ENCODE data around the gene TUBB.
"Not testable (repeated sequence)": the region's sequence is repeated elsewhere in the genome, so short reads cannot be mapped to it uniquely, and the experiment has no call there.

The TUBB gene

DNA sequence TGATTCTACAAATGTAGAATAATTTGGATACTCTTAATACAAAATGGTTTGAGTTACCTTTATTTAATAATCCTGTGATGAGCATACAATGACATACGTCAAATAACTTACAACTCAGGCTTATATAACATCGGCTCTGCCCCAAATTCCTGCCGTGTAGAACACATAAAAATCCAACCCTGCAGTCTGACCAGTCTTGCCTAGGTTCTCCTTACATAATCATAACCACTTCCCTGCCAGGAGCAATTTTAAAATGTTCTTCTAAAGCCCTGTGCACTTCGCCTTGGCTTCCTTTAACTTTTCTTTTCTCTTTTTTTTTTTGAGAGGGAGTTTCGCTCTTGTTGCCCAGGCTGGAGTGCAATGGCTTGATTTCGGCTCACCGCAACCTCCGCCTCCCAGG is 40.4 kb downstream of the TUBB start:
- DNase-seq (ENCODE audit: low spot score), result no peak

DNA sequence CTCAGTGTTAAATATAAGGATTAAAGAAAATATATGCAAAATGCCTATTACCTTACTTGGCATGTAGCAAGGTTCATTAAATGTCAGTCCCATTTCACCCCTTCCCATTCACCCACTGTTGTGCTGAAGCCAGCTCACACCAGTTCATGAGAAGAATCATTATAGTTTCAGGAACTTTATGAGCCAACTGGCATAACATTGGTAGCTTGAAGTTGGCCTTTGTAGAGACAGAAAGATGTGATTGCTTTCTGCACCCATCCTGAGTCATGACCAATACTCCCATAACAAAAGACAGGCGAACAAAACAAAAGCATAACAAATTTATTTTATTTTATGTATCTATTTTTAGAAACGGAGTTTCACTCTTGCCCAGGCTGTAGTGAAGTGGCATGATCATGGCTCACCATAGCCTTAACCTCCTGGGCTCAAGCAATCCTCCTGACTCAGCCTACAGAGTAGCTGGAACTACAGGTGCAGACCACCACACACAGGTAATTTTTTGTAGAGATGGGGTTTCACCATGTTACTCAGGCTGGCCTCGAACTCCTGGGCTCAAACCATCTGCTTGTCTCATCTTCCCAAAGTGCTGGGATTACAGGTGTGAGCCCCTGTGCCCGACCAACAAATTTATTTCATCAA is 41.8 kb downstream of the TUBB start:
- DNase-seq (ENCODE audit: low spot score), result no peak

DNA sequence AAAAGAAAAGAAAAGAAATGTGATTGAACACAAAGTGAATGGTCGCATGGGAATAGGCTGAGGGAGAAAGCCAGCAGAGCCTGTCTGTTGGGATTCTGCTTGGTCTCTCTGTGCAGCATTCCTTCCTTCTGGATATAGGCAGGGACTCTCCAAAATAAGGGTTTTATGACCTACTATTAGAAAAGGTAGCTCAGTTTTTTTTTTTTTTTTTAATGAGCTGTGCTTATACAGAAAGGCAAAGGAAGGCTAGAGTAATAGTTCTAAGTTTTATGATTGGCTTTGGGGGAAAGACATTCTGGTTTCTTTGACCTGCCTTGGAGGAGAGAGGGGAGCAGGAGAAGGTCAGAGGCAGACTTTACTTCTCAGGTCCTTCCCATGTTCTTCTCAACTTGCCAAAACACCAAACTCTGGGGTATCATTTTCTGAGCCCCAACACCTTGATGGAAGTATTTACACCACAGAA is 43.0 kb downstream of the TUBB start:
- DNase-seq (ENCODE audit: low spot score), result no peak

DNA sequence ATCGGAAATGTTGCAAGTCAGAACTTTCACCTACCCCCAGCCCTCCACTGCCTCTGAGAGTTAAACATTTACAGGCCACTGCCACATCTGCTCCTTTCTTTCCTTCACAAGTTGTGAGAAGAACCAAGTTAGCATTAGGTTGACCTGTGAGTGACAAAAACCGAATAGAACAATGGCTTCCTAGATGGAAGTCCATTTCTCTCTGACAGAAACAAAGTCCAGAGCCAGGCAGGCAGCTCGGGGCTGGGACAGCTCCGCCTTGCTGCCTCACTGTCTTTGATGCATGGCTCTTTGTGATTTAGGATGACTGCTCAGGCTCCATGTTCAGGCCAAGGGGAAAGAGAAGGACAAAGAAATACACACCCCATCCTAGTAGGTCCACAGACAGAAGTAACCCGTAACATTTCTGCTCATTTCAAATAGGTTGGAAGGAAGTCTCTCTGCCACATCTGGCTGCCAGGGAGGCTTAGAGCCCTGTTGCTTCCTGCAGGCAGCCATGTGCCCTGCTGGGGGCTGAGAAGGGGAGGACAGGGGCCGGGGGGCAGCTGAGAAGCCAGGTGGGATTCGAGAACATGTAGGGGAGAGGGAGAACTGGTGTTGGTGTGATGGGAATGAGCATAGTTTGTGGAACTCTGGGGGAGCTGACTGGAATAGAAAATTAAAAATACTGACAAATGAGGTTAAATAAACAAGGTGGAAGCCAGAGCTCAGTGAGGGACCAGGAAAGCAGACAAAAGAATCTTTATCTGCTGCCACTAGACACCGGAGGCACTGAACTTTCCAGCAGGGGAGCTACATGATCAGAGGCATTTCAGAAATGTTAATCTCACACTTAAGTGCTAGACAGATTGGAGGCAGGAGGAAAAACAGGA is 43.7 kb downstream of the TUBB start:
- DNase-seq (ENCODE audit: low spot score), result peak; percentile 61

DNA sequence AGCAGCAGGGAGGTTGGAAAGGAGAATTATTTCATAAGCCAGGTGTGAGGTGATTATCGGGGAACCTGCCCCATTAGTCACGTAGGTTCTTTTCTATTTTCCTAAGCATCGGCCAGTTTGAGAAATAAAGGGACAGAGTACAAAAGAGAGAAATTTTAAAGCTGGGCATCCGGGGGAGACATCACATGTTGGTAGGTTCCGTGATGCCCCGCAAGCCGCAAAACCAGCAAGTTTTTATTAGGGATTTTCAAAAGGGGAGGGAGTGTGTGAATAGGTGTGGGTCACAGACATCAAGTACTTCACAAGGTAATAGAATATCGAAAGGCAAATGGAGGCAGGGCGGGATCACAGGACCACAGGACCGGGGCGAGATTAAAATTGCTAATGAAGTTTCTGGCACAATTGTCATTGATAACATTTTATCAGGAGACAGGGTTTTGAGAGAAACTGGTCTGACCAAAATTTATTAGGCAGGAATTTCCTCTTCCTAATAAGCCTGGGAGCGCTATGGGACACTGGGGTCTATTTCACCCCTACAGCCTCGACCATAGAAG is 44.4 kb downstream of the TUBB start:
- DNase-seq (ENCODE audit: low spot score), result not testable (repeated sequence)

DNA sequence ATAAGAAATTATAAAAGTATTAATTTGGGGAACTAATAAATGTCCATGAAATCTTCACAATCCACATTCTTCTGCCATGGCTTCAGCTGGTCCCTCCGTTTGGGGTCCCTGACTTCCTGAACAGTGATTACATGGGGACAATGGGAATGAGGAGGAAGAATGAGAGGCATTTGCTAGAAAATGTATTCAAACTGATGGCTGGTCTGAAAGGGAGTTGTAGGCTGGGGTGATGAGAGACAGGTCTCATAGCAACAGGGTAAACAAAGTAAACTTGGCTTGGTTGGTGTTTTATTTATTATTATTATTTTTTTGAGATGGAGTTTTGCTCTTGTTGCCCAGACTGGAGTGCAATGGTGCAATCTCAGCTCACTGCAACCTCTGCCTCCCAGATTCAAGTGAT is 45.3 kb downstream of the TUBB start:
- not testable (repeated sequence) for DNase-seq (ENCODE audit: low spot score)

DNA sequence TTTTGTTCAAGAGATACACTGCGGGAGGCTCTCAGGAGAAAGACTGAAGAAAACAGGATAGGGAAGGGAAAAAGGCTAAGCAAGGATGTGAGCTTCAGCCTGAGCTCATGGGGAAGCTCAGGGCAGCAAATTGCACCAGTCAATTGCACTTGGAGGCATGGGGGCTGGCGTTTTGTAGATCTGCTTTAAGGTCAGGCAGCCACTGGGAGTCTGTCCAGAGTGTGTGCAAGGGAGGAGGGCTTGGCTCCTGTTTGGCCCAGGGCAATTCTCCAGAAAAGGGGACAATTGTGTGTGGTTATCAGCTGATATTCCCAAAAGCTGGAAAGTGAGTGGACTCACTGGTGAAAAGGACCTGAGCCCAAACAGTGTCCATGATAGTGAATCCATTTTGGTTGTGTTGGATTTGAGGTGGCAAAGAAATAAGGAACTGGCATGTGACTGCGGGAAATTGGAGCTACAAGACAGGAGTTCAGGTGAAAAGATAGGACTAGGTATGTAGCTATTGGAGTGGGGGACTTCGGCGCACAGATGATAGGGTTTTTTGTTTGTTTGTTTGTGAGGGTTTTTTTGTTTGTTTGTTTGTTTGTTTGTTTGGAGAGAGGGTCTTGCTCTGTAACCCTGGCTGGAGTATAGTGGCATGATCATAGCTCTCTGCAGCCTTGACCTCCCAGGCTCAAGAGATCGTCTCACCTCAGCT is 46.5 kb downstream of the TUBB start:
- no peak for DNase-seq (ENCODE audit: low spot score)

DNA sequence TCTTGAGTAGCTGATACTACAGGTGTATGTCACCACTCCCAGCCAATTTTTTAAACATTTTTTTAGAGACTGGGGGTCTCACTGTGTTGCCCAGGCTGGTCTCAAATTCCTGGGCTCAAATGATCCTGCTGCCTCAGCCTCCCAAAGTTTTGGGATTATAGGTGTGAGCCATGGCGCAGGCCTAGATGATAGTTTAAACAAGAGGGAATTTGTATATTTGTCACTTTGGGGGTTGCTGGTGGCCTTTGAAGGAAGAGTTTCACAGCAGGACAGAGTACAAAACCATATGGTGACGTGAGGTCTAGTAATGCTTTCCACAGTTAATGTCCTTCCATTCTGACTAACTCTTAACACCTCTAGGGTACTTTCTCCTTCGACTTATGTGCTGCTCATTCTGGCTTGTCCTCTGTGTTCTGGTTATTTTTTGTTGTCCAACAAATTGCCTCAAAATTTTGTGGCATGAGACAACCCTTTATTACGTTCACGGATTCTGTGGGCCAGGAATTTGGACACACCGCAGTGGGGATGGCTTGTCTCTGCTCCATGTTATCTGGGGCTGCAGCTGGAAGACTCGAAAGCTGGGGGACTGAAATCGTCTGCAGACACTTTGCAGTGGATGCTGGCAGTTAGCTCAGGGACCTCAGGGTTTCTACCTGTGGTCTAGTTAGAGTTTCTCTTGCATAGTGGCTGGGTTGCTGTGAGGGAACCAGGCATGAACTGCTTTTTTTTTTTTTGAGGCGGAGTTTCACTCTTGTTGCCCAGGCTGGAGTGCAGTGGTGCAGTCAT is 47.2 kb downstream of the TUBB start:
- no peak for DNase-seq (ENCODE audit: low spot score)

DNA sequence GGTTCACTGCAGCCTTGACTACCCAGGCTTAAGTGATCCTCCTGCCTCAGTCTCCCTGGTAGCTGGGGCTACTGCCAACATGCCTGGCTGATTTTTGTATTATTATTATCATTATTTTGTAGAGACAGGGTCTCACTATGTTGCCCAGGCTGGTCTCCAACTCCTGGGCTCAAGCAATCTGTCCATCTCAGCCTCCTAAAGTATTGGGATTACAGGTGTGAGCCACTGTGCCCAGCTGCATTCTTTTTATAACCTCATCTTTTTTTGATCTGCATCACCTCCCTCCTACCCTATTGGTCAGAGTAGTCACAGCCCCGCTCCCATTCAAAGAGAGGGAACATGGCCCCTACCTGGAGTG is 47.8 kb downstream of the TUBB start:
- no peak for DNase-seq (ENCODE audit: low spot score)

DNA sequence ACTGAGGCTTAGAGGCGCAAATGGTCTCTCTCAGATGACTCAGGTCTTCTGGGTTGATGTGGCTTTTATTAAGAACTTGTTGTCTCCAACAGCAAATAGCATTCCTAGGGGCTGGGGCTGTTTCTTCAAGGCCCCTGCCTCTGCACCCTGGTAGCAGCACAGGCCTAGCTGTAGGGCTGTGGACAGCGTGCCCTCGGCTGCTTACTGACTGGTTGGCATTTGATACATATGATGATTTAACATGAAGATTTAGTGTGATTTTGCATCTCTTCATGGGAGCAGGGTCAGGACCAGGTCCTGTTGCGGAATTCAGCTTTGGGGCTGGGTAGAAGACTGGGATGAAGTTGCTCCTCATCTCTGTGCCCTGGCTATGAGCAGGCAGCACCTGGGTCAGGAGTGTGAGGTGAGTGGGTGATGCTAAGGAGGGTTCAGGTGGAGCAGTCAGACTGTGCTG is 48.5 kb downstream of the TUBB start:
- no peak for DNase-seq (ENCODE audit: low spot score)

DNA sequence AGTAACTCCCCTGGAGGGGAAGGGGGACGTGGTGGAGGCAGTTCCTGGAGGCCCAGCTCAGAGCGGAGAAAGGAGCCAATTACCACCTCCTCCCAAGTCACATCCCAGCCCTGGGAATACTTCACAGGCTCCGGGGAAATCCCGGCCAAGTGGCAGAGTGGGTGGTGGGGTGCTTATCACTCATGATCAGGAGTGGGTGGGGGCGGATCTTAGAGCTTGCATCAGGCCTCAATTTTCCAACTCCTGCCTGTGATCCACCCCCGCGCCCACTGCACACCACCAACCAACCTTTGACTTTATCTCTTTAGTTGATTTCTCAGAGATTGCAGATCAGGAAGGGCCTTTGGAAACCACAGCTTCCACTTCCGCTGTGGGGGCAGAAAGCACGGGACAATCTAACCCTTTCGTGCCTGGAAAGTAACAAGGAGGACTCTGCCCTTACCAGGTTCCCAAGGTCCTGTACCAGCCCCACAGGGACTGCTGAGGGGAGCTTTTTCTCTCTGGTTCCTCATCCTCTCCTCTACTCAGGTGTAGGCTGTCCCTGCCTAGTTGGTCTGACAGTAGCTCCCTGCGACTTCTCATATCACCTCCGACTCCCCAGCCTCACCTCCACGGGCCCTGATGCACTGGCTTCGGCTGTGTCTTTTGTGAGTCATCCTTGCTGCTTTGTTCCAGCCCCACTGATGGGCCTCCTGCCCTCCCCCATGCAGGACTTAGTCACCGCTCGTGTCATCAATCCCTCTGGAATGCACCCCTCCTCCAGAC is 49.1 kb downstream of the TUBB start:
- DNase-seq (ENCODE audit: low spot score), result peak; percentile 61

DNA sequence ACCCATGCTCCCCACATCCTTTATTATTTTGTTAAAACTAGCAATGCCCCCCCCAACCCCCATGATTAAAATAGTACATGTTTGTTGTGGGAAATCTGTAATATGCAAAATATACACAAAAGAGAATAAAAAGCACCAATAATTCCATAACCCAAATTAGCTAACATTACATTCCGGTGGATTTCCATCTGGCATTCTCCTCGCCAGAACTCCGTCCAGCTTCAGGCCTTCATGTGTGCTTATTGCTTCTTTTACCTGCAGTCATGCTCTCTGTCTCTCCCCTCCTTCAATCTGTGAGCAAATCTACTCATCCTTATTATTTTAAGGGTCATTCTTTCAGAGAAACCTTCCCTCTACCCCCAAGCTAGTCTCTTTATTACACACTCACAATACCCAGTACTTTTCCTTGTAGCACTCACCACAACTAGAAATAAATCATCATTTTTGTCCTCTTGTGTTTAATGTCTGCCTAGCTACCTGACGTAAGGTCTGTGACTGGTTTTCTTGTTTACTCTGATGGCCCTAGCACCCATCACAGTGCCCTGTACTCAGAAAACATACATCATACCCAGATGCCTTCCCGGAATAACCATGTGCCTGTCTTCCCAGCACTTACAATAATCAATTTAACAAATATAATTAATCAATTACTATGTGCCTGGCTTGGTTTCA is 49.8 kb downstream of the TUBB start:
- no peak for DNase-seq (ENCODE audit: low spot score)

DNA sequence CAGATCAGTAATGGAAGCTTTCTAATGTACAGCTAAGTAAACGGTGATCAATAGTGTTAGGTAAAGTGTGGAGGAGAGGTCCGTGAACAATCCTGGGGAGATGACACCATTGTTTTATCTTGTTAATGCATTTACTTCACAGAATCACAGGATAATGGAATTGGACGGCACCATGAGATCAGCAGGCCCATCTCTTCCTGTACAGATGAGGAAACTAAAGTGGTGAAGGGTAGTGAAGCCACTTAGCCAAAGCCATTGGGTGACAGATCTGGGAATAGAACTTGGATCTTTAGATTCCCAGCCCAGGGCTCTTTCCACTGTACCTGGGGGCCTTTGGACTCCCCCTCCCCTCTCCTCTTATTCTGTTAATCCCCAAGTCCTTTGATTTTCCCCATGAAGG is 50.4 kb downstream of the TUBB start:
- DNase-seq (ENCODE audit: low spot score), result no peak

DNA sequence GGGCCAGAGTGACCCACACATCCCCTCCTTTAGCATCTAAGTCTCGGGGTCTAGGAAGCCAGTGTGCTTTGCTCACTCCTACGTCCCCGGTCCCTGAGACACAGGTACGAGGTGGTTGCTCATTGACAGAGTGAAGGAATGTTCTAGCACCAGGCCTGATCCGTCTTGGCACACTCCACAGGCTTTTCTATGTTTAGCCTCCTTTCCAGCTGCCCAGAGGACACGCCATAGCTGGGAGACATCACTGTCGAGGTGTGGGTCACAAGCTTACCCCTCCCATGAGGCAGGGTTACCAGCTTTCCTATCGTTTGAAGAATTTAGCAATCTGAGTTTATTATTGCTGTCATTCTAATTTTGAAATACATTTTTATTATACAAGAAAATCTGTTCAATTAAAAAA is 54.5 kb downstream of the TUBB start:
- no peak for DNase-seq (ENCODE audit: low spot score)

Measured in ecto neural progenitor cell (in vitro differentiated cells).